Epithelial cell of proximal tubule (primary cell): ENCODE measurements around the gene NT5DC3. TPM values are rescaled to one million over a fixed set of nuclear protein-coding genes. Genes with fewer than 3 reads are reported as not detected.

Experiments used
- DNase-seq: peaks from one replicate; pipeline ENCODE4 v3.0.0-alpha.2; 2011; ENCODE audit warnings: low read depth
- H3K4me3 ChIP-seq: 2 replicates; pipeline ENCODE4 v1.5.1; 2011; ENCODE audit warnings: low read depth, mild to moderate bottlenecking, low read length
- total RNA-seq: library from RNA; depleted of rRNA; stranded (reverse); fragments of >200 nt; gene quantifications from 2 replicates; pipeline ENCODE4 v1.2.3, GENCODE V29; 2015
- TF ChIP-seq, protein P1 (sequence below): conservative IDR thresholded peaks from 2 replicates; pipeline ENCODE4 v1.5.1; 2012; ENCODE audit warnings: low read depth, mild to moderate bottlenecking, low read length

The NT5DC3 gene
- total RNA-seq, 1 donor from 2014 or later, result 7.5 TPM

DNA sequence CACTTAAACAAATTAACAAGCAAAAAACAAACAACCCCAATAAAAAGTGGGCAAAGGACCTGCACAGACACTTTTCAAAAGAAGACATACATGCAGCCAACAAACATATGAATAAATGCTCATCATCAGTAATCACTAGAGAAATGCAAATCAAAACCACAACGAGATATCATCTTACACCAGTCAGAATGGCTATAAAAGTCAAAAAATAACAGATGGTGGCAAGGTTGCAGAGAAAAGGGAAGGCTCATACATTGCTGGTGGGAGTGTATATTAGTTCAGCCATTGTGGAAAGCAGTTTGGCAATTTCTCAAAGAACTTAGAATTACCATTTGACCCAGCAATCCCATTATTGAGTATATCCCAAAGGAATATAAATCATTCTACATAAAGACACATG lies 34.6 kb upstream of the NT5DC3 start:
- TF ChIP-seq, protein P1, sequence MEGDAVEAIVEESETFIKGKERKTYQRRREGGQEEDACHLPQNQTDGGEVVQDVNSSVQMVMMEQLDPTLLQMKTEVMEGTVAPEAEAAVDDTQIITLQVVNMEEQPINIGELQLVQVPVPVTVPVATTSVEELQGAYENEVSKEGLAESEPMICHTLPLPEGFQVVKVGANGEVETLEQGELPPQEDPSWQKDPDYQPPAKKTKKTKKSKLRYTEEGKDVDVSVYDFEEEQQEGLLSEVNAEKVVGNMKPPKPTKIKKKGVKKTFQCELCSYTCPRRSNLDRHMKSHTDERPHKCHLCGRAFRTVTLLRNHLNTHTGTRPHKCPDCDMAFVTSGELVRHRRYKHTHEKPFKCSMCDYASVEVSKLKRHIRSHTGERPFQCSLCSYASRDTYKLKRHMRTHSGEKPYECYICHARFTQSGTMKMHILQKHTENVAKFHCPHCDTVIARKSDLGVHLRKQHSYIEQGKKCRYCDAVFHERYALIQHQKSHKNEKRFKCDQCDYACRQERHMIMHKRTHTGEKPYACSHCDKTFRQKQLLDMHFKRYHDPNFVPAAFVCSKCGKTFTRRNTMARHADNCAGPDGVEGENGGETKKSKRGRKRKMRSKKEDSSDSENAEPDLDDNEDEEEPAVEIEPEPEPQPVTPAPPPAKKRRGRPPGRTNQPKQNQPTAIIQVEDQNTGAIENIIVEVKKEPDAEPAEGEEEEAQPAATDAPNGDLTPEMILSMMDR, result no peak
- DNase-seq, result no peak
- H3K4me3 ChIP-seq, result no peak overlapping the region

GRCh38 chr12:103868215-103868614 lies 27.2 kb upstream of the NT5DC3 start:
- TF ChIP-seq, protein P1, result no peak
- no peak overlapping the region for H3K4me3 ChIP-seq
- DNase-seq, result no peak

- H3K4me3 ChIP-seq, result no peak overlapping the region
- no peak for DNase-seq
- TF ChIP-seq, protein P1, result no peak
Observed at GRCh38 chr12:103865151-103865730, 24.2 kb upstream of the NT5DC3 start.

GRCh38 chr12:103864710-103865109 lies 23.7 kb upstream of the NT5DC3 start:
- TF ChIP-seq, protein P1, result no peak
- H3K4me3 ChIP-seq, result no peak overlapping the region
- DNase-seq, result no peak

DNA sequence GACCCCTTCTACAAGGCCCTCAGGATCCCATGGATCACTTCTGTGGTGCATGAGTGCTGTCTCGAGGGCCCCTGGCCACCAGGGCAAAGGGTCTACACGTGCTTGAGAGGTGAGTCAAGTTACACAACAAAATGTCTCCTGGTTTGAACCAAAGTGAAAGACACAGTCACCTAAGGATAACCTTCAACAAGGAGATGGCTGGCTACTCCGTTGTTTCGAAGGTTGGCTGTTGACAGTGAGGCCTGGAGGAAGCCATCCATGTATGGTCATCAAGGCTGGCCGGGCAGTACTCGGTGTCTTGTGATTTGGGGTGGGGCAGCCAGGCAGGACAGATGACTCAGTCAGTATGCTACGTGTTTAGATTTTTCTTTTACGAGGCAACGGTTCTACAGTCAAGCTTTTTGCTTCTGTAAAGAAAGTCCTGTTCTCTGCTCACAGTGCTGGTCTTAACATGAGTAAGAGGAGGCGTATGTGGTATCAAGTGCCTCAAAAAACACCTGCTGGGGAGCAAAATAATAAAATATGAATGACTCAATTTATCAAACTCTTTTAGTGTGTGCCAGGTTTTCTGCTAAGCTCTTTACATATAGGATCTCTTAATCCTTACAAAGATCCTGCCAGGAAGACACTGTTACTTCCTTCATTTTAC lies 18.0 kb upstream of the NT5DC3 start:
- TF ChIP-seq, protein P1, result no peak
- DNase-seq, result peak; percentile 92
- H3K4me3 ChIP-seq, result no peak overlapping the region

DNA sequence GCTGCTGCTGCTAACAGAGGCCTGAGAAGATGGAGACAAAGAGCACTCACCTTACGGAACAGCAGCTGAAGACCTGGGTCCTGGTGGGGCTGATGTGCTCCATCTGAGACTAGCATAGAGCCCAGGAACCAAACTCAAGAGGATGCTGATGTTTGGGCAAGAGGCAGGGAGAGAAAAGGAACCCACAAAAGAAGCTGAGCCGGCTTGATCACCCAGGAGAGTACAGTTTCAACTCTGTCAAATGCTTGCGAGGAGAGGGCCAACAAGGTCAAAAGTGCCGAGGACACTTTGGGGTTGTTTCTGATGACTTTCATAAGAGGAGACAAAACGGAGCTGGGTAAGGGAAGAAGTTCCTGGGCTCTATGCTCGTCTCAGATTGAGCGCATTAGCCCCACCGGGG lies 17.3 kb upstream of the NT5DC3 start:
- TF ChIP-seq, protein P1, result no peak
- DNase-seq, result no peak
- H3K4me3 ChIP-seq, result no peak overlapping the region

DNA sequence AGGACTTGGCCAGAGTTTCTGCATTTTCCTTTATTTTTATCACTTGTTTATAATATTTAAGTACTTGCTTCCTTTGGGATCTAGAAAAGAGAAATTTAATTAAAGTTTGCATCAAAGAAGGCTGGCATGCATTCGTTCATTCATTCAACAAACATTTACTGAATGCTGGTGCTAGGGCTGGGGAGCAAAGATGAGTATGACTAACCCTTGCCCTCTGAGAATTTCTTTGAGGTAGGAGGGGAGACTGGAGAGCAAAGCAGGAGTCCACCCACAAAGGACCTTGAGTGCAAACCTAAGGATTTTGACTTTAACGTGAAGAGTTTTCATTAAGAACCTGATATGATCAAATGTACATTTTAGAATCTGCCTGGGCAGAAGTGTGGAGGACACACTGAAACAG lies 16.1 kb upstream of the NT5DC3 start:
- TF ChIP-seq, protein P1, result no peak
- no peak overlapping the region for H3K4me3 ChIP-seq
- no peak for DNase-seq
